ENCODE results near the gene LYRM9. TPM values are rescaled to one million over a fixed set of nuclear protein-coding genes. Genes with fewer than 3 reads are reported as not detected.
"Not testable (repeated sequence)": the region's sequence is repeated elsewhere in the genome, so short reads cannot be mapped to it uniquely, and the experiment has no call there.

The LYRM9 gene
- total RNA-seq, 1 donor from 2014 or later: 2.9 TPM

DNA sequence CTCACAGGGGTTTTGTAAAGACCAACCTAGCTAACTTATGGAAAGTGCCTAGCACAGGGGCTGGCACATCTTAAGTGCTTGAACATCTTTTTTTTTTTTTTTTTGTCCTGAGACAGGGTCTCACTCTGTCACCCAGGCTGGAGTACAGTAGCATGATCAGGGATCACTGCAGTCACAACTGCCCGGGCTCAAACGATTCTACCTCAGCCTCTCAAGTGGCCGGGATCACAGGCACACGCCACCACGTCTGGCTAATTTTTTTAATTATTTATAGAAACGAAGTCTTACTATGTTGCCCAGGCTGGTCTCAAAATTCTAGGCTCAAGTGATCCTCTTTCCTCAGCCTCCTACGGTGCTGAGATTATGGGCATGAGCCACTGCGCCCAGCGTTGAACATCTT is 1.3 kb downstream of the LYRM9 start:
- no peak overlapping the region for H3K4me3 ChIP-seq (ENCODE audit: low read depth, low read length)
- TF ChIP-seq, protein P1, sequence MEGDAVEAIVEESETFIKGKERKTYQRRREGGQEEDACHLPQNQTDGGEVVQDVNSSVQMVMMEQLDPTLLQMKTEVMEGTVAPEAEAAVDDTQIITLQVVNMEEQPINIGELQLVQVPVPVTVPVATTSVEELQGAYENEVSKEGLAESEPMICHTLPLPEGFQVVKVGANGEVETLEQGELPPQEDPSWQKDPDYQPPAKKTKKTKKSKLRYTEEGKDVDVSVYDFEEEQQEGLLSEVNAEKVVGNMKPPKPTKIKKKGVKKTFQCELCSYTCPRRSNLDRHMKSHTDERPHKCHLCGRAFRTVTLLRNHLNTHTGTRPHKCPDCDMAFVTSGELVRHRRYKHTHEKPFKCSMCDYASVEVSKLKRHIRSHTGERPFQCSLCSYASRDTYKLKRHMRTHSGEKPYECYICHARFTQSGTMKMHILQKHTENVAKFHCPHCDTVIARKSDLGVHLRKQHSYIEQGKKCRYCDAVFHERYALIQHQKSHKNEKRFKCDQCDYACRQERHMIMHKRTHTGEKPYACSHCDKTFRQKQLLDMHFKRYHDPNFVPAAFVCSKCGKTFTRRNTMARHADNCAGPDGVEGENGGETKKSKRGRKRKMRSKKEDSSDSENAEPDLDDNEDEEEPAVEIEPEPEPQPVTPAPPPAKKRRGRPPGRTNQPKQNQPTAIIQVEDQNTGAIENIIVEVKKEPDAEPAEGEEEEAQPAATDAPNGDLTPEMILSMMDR (conservative IDR thresholded peaks at IDR 0.05; ENCODE audit: low read depth, low read length): no peak
- no peak for DNase-seq (ENCODE audit: low read depth)

DNA sequence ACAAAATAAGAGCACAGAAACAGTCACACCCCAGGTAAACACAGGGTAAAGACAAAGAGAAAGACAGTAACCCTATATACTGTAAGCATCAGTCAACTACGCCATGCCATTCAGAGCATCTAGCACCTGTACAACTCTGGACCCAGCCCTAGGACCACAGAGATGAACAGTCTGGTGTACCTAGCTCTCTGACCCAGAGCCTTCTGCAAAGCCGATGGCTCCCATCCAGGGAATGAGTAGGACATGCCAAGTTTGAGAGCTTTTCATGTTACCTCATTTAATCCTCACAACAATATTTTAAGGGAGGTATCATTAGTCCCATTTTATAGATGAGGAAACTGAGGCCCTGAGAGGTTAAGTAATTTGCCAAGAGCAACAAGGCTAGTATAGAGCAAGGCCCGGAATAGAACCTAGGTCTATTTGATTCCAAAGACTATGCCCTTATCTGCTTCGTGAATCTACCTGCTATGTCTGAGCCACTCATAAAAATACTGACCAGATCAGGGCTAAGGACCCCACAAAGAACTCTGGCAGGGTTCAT is 3.4 kb downstream of the LYRM9 start:
- no peak for DNase-seq (ENCODE audit: low read depth)
- TF ChIP-seq, protein P1 (conservative IDR thresholded peaks at IDR 0.05; ENCODE audit: low read depth, low read length): no peak
- no peak overlapping the region for H3K4me3 ChIP-seq (ENCODE audit: low read depth, low read length)

DNA sequence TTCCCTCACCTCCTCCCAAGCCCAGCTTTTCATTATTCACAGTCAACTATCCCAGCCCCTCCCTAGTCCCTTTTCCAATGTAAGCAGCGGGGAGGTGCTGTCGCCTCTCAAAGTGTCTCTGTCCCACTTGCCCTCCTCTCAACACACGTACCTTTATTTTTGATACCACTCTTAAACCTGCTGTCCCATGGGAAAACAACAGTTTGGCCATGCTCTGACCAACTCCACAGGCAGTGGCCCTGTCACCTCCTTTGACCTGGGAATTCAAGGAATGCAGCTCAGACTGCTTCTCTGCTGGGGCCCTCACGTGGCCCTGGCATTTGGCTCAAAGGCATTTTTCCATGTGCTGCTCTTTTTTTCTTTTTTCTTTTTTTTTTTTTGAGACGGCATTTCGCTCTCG is 4.2 kb downstream of the LYRM9 start:
- peak; percentile 82 for DNase-seq (ENCODE audit: low read depth)
- no peak overlapping the region for H3K4me3 ChIP-seq (ENCODE audit: low read depth, low read length)
- TF ChIP-seq, protein P1 (conservative IDR thresholded peaks at IDR 0.05; ENCODE audit: low read depth, low read length): no peak

DNA sequence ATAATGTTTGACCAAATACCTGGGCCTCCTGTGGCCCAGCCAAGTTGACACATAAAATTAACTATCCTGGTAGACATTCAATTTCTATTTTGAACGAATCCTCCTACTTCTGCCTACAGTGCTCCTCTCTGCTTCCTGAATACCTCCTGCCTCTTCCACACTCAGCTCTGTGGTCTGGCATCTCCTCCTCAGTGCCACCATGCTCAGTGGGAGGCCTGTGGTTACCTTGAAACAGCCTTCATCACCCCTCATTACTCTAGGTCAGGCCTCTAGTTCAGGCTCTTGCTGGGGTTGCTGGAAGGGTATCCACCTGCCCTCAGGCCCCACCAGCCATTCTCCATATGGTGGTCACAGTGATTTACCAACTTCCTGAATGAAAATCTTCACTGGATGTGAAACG is 5.1 kb downstream of the LYRM9 start:
- no peak for DNase-seq (ENCODE audit: low read depth)
- TF ChIP-seq, protein P1 (conservative IDR thresholded peaks at IDR 0.05; ENCODE audit: low read depth, low read length): no peak
- no peak overlapping the region for H3K4me3 ChIP-seq (ENCODE audit: low read depth, low read length)

DNA sequence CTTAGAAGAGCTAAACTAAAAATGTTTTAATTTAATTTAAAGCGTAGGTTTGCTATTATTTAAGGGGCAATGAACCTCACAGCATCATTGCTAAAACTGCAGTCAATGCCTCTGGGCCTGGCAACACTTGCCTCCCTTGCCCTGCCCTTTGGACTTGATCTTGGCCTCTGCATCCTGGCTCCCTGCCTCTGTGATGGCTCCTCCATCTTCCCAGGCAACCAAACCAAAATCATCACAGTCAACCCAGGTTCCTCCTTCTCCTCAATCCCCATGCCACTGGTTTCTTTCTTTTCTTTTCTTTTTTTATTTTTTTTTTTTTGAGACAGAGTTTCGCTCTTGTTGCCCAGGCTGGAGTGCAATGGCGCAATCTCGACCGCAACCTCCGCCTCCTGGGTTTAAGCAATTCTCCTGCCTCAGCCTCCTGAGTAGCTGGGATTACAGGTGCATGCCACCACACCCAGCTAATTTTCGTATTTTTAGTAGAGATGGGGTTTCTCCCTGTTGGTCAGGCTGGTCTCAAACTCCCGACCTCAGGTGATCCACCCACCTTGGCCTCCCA is 6.7 kb downstream of the LYRM9 start:
- not testable (repeated sequence) for DNase-seq (ENCODE audit: low read depth); H3K4me3 ChIP-seq (ENCODE audit: low read depth, low read length)

DNA sequence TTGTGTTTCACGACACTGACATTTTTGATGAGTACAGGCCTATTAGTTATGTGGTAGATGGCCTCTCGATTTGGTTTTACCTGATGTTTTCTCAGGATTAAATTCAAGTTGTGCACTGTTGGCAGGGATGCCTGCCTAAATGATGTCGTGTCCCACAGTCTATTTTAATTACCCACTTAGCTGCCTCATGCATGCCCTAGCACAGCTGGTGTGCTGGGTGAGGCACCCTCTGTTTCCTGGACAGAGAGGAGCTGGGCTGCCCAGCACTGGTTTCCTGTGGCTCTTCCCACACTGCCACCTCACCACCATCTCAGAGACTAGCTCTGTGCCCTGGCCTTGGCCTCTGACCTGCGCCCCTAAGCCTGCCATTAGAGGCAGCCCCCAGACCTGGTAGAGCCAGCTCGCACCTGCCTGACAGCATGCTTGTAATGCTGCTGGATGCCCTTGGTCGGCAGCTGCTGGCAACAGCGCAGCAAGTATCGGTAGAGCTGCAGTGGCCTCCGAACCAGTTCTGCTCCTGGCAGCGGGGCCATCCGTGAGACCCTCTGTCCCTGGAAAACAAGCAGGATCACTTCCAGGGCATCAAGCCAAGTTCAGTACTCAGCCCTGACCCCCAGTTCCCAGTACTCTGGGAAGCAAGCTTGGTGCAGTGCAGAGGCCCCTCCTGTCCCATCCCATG is 10.9 kb downstream of the LYRM9 start:
- DNase-seq (ENCODE audit: low read depth): no peak
- TF ChIP-seq, protein P1 (conservative IDR thresholded peaks at IDR 0.05; ENCODE audit: low read depth, low read length): no peak

DNA sequence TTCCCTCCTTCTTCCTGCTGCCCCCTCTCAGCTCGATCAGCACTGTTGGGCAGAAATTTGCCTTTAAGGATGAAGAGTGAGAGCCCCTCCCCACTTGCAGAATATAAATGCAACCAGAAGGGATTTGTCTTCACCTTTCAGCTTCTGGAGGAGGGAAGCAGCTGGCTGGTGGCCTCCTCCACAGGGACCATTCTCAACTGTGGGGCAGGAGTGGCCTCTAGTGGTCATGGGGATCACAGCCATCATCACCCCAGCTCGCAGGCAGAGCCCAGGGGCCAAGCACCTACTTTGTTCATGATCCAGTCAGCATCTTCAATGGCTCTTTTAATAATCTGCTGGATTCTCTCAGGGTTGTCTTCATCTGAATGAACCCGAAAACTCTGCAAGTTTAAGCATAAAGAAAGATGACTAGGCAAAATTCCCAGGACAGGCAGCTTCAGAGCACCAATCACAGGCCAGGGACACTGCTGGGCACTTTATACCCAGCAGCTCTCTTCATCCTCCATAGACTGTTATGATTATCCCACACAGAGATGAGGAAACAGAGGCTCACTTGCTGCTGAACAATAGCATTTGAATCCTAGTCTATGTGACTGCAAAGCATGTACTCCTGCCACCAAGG is 13.1 kb downstream of the LYRM9 start:
- TF ChIP-seq, protein P1 (conservative IDR thresholded peaks at IDR 0.05; ENCODE audit: low read depth, low read length): peak; percentile 96
- H3K4me3 ChIP-seq (ENCODE audit: low read depth, low read length): no peak overlapping the region
- no peak for DNase-seq (ENCODE audit: low read depth)

More for the DNA sequence above, 10.9 kb downstream of the LYRM9 start:
- no peak overlapping the region for H3K4me3 ChIP-seq (ENCODE audit: low read depth, low read length)

Data from epithelial cell of proximal tubule (primary cell).